Upper lobe of left lung (tissue), 6 donors: ENCODE results near the gene SIX5. TPM values are rescaled to one million over a fixed set of nuclear protein-coding genes. Genes with fewer than 3 reads are reported as not detected.

Source experiments
- ATAC-seq, 2 donors: fragments of 200-7000 bp; cut with Tn5 transposase; one replicate each; pipeline ENCODE4 v1.9.1; 2022; ENCODE audit warnings: mild to moderate bottlenecking in 2 of 2, moderate library complexity in 2 of 2; ENCODE audit not compliant: low FRiP score in 2 of 2
- DNase-seq, 2 donors: peaks; one replicate each; pipeline ENCODE4 v3.0.0-alpha.2; 2019 to 2020
- H3K27ac ChIP-seq, 4 donors: fragments of 200-600 bp; sonication (generic); one replicate each; pipeline ENCODE4 v1.5.1; 2016 to 2019
- H3K27me3 ChIP-seq, 4 donors: fragments of 200-600 bp; sonication (generic); one replicate each; pipeline ENCODE4 v1.5.1; 2017 to 2019
- H3K36me3 ChIP-seq, 4 donors: fragments of 200-600 bp; sonication (generic); one replicate each; pipeline ENCODE4 v1.5.1; 2016 to 2019
- H3K4me1 ChIP-seq, 4 donors: fragments of 200-600 bp; sonication (generic); one replicate each; pipeline ENCODE4 v1.5.1; 2018 to 2019
- H3K4me3 ChIP-seq, 4 donors: fragments of 200-600 bp; sonication (generic); one replicate each; pipeline ENCODE4 v1.5.1; 2017 to 2019; ENCODE audit warnings: mild to moderate bottlenecking in 2 of 4, moderate library complexity in 1 of 4
- H3K9me3 ChIP-seq, 4 donors: fragments of 200-600 bp; sonication (generic); one replicate each; pipeline ENCODE4 v1.5.1; 2018 to 2019
- CTCF ChIP-seq, 6 experiments: fragments of 450-650 bp in 4 of 6; fragments of 200-600 bp in 2 of 6; sonication (generic) in 2 of 6; IDR thresholded peaks; one replicate each; pipeline ENCODE4 v1.5.1; 2016 to 2019; ENCODE audit warnings: antibody characterized with exemption in 6 of 6
- EP300 ChIP-seq, 4 donors: sonication (generic); formaldehyde crosslinking; IDR thresholded peaks; one replicate each; pipeline ENCODE4 v1.5.1; 2017; ENCODE audit warnings: antibody characterized with exemption in 4 of 4, control low read depth in 2 of 4
- POLR2A ChIP-seq, 4 donors: fragments of 450-650 bp; IDR thresholded peaks; one replicate each; pipeline ENCODE4 v1.5.1; 2016 to 2017; ENCODE audit warnings: antibody characterized with exemption in 4 of 4, mild to moderate bottlenecking in 2 of 4
- POLR2AphosphoS5 ChIP-seq, 2 donors: sonication (generic); formaldehyde crosslinking; IDR thresholded peaks; one replicate each; pipeline ENCODE4 v1.5.1; 2017; ENCODE audit warnings: antibody characterized with exemption in 2 of 2
- WGBS, 2 donors: methylation state at CpG; one replicate each; pipeline ENCODE4 v1.1.5; 2017 to 2018; 5-methylcytosine and 5-hydroxymethylcytosine counted together
- total RNA-seq, 6 donors: library from RNA; depleted of rRNA in 4 of 6; stranded (reverse); fragments of >200 nt in 4 of 6; gene quantifications; one replicate each; pipeline versions ENCODE4 v1.1.0 to v1.2.1, GENCODE V29; 2016 to 2021
- donor health status: DM: no; HTN: no; CAD: no; lungs with moderate emphysema.
- donor health status: DM: no; HTN: yes; CAD: no; lungs with severe emphysema.

The SIX5 gene
- total RNA-seq, 6 donors from 2014 or later = 6.2 to 36.7 (median 17.8) TPM

GRCh38 chr19:45784096-45784495, 15.0 kb upstream of the SIX5 start:
- DNase-seq (no peak), ATAC-seq (no peak)
- peaks cover 32 to 47% (median 37%) of the 10 kb centered on the region in 4 donors for H3K4me1 ChIP-seq
- H3K27me3 ChIP-seq = no peaks in the 10 kb centered on the region
- H3K9me3 ChIP-seq = no peaks in the 10 kb centered on the region
- WGBS, 2 donors = 87 to 88% methylated on average over 3 to 4 of the region's 4 CpGs
- peak overlapping the region; percentile 75 to 84 (median 82) for H3K27ac ChIP-seq
- H3K4me3 ChIP-seq = no peak overlapping the region
- TF ChIP-seq POLR2A (IDR thresholded peaks at IDR 0.05) (no peak), EP300 (IDR thresholded peaks at IDR 0.05) (no peak), CTCF (IDR thresholded peaks at IDR 0.05) (no peak), POLR2AphosphoS5 (IDR thresholded peaks at IDR 0.05) (no peak)
- H3K36me3 ChIP-seq = peaks cover 6 to 48% (median 33%) of the 10 kb centered on the region in 4 donors

- peaks cover 35 to 57% (median 43%) of the 10 kb centered on the region in 4 donors for H3K4me1 ChIP-seq
- ATAC-seq = peak in 1 of 2 donors; percentile 28
- H3K9me3 ChIP-seq = no peaks in the 10 kb centered on the region
- TF ChIP-seq POLR2A (IDR thresholded peaks at IDR 0.05) (no peak), POLR2AphosphoS5 (IDR thresholded peaks at IDR 0.05) (peak; percentile 13 to 25)
- H3K4me3 ChIP-seq = peak overlapping the region in 3 of 4 donors; percentile 47 to 58 (median 55)
- WGBS, 2 donors = 64 to 72% methylated on average over 18 to 19 of the region's 26 CpGs
- H3K27me3 ChIP-seq = no peaks in the 10 kb centered on the region
- H3K27ac ChIP-seq = peak overlapping the region; percentile 75 to 84 (median 82)
- peaks cover 0 to 44% (median 26%) of the 10 kb centered on the region in 4 donors for H3K36me3 ChIP-seq
- DNase-seq = no peak
Measured at GRCh38 chr19:45782820-45783785, 14.1 kb upstream of the SIX5 start.

- Histone ChIP-seq H3K27me3 (no peaks in the 10 kb centered on the region), H3K27ac (peak within 1 kb of the TSS; percentile 75 to 84 (median 82)), H3K36me3 (peaks cover 0 to 44% (median 27%) of the 10 kb centered on the region in 4 donors), H3K9me3 (no peaks in the 10 kb centered on the region), H3K4me3 (peak within 1 kb of the TSS; percentile 17 to 58 (median 51)), H3K4me1 (peaks cover 35 to 58% (median 43%) of the 10 kb centered on the region in 4 donors)
- TF ChIP-seq POLR2AphosphoS5 (IDR thresholded peaks at IDR 0.05) (peak in 1 of 2 donors; percentile 19), EP300 (IDR thresholded peaks at IDR 0.05) (no peak), POLR2A (IDR thresholded peaks at IDR 0.05) (peak in 2 of 4 donors; percentile 19 to 25)
- WGBS, 2 donors = 18% methylated on average over 13 of the region's 18 CpGs; no CpG with 5 or more reads in 1 of the 2 donors
- DNase-seq (peak in 1 of 2 donors; percentile 84), ATAC-seq (peak; percentile 0 to 51)
Measured at GRCh38 chr19:45782162-45782691, 13.2 kb upstream of the SIX5 start, which contains the start of gene DMPK. Gene DMPK, minus strand, starts transcription at chr19:45782490. Its CDS starts 138 bp downstream, at chr19:45782352.

- TF ChIP-seq POLR2A (IDR thresholded peaks at IDR 0.05) (no peak), POLR2AphosphoS5 (IDR thresholded peaks at IDR 0.05) (no peak), CTCF (IDR thresholded peaks at IDR 0.05) (no peak), EP300 (IDR thresholded peaks at IDR 0.05) (no peak)
- H3K27ac ChIP-seq = peak overlapping the region; percentile 75 to 84 (median 82)
- no peaks in the 10 kb centered on the region for H3K27me3 ChIP-seq
- peak; percentile 48 to 86 for DNase-seq
- H3K4me1 ChIP-seq = peaks cover 35 to 58% (median 43%) of the 10 kb centered on the region in 4 donors
- H3K36me3 ChIP-seq = peaks cover 0 to 44% (median 28%) of the 10 kb centered on the region in 4 donors
- peak overlapping the region; percentile 17 to 58 (median 51) for H3K4me3 ChIP-seq
- 42 to 70% methylated on average over 8 to 12 of the region's 17 CpGs for WGBS, 2 donors
- H3K9me3 ChIP-seq = no peaks in the 10 kb centered on the region
- peak in 1 of 2 donors; percentile 23 for ATAC-seq
Measured at GRCh38 chr19:45781214-45782161, 12.4 kb upstream of the SIX5 start.
